HepG2 (cell line): ENCODE data around the gene TCAP. TPM values are rescaled to one million over a fixed set of nuclear protein-coding genes. Genes with fewer than 3 reads are reported as not detected.

ENCODE experiments used
- AGO1 ChIP-seq: fragments of 200-400 bp; formaldehyde crosslinking; IDR thresholded peaks from 2 replicates; pipeline ENCODE4 v1.6.1; 2017; ENCODE audit warnings: mild to moderate bottlenecking, low read depth, low read length, moderate library complexity; ENCODE audit not compliant: poor library complexity, severe bottlenecking
- EEA1 ChIP-seq: sonication (generic); formaldehyde crosslinking; IDR thresholded peaks from 2 replicates; pipeline ENCODE4 v1.5.1; 2020; ENCODE audit warnings: mild to moderate bottlenecking, missing genetic modification reagents, borderline replicate concordance
- FOSL1 ChIP-seq: sonication (generic); formaldehyde crosslinking; IDR thresholded peaks from 2 replicates; pipeline ENCODE4 v1.9.0; 2021; ENCODE audit warnings: missing genetic modification reagents, borderline replicate concordance
- HOXD1 ChIP-seq: sonication (generic); formaldehyde crosslinking; IDR thresholded peaks from 2 replicates; pipeline ENCODE4 v1.5.0; 2020; ENCODE audit warnings: missing genetic modification reagents
- NFRKB ChIP-seq: fragments of 450-650 bp; IDR thresholded peaks from 2 replicates; pipeline ENCODE4 v1.6.1; 2017
- ONECUT2 ChIP-seq: sonication (generic); formaldehyde crosslinking; IDR thresholded peaks from 2 replicates; pipeline ENCODE4 v1.4.0; 2020; ENCODE audit warnings: missing genetic modification reagents
- POGZ ChIP-seq: sonication (generic); formaldehyde crosslinking; IDR thresholded peaks from 2 replicates; pipeline ENCODE4 v1.4.0; 2020; ENCODE audit warnings: mild to moderate bottlenecking, missing genetic modification reagents
- SIN3A ChIP-seq: IDR thresholded peaks from 2 replicates; pipeline ENCODE4 v1.6.1; 2011; ENCODE audit warnings: low read depth, mild to moderate bottlenecking, control low read depth, low read length, borderline replicate concordance
- SNAI1 ChIP-seq: sonication (generic); formaldehyde crosslinking; IDR thresholded peaks from 2 replicates; pipeline ENCODE4 v1.5.0; 2020; ENCODE audit warnings: mild to moderate bottlenecking, missing genetic modification reagents, borderline replicate concordance
- SRSF4 ChIP-seq: fragments of 200-400 bp; formaldehyde crosslinking; IDR thresholded peaks from one replicate; pipeline ENCODE4 v1.6.1; 2018; ENCODE audit warnings: mild to moderate bottlenecking, low read depth, low read length, moderate library complexity; ENCODE audit not compliant: poor library complexity, severe bottlenecking
- TGIF2 ChIP-seq: IDR thresholded peaks from 2 replicates; pipeline ENCODE4 v1.6.1; 2016; ENCODE audit warnings: control low read depth, missing compliant biosample characterization
- ZNF225 ChIP-seq: sonication (generic); formaldehyde crosslinking; IDR thresholded peaks from 2 replicates; pipeline ENCODE4 v1.4.0; 2020; ENCODE audit warnings: mild to moderate bottlenecking, missing genetic modification reagents
- ZNF605 ChIP-seq: sonication (generic); formaldehyde crosslinking; IDR thresholded peaks from 2 replicates; pipeline ENCODE4 v1.8.0; 2022; ENCODE audit warnings: mild to moderate bottlenecking, missing genetic modification reagents
- polyA plus RNA-seq, 8 experiments: library from polyadenylated mRNA; depleted of rRNA in 3 of 8; stranded (reverse) in 7 of 8; unstranded in 1 of 8; fragments of >200 nt; fragmentation: Illumina TruSeq in 4 of 8; extraction: Trizol in 4 of 8; gene quantifications; 2 replicates each; pipeline versions ENCODE4 v1.2.1 to v1.2.3, GENCODE V29; 2011 to 2016; ENCODE audit warnings: low read depth in 4 of 8, missing spikeins in 1 of 8, mixed read lengths in 1 of 8; ENCODE audit not compliant: insufficient read depth in 1 of 8
- total RNA-seq, 5 experiments: library from RNA; depleted of rRNA; stranded (reverse); fragments of >200 nt; fragmentation: Illumina TruSeq; extraction: Trizol; gene quantifications; 2 replicates each; pipeline ENCODE4 v1.2.3, GENCODE V29; 2016; ENCODE audit warnings: low read depth in 1 of 5
- TF ChIP-seq, protein P1 (sequence below): sonication (generic); formaldehyde crosslinking; IDR thresholded peaks from 2 replicates; pipeline ENCODE4 v1.4.0; 2020; ENCODE audit warnings: missing genetic modification reagents
- TF ChIP-seq, protein P2 (sequence below): sonication (generic); formaldehyde crosslinking; IDR thresholded peaks from 2 replicates; pipeline ENCODE4 v1.5.1; 2020; ENCODE audit warnings: mild to moderate bottlenecking, missing genetic modification reagents, moderate library complexity
- TF ChIP-seq, protein P3 (sequence below): sonication (generic); formaldehyde crosslinking; IDR thresholded peaks from 2 replicates; pipeline ENCODE4 v1.4.0; 2020; ENCODE audit warnings: missing genetic modification reagents
- TF ChIP-seq, protein P4 (sequence below): sonication (generic); formaldehyde crosslinking; IDR thresholded peaks from 2 replicates; pipeline ENCODE4 v1.4.0; 2020; ENCODE audit warnings: missing genetic modification reagents
- TF ChIP-seq, protein P5 (sequence below): IDR thresholded peaks from 2 replicates; pipeline ENCODE4 v1.6.1; 2016; ENCODE audit warnings: missing biosample characterization, missing genetic modification reagents, low read depth

The TCAP gene
- total and polyA plus RNA-seq, 2 of the 13 experiments (the other 11 are each of a cell fraction or from before 2014, with no cell fraction given), result 0.24 to 0.65 TPM

DNA sequence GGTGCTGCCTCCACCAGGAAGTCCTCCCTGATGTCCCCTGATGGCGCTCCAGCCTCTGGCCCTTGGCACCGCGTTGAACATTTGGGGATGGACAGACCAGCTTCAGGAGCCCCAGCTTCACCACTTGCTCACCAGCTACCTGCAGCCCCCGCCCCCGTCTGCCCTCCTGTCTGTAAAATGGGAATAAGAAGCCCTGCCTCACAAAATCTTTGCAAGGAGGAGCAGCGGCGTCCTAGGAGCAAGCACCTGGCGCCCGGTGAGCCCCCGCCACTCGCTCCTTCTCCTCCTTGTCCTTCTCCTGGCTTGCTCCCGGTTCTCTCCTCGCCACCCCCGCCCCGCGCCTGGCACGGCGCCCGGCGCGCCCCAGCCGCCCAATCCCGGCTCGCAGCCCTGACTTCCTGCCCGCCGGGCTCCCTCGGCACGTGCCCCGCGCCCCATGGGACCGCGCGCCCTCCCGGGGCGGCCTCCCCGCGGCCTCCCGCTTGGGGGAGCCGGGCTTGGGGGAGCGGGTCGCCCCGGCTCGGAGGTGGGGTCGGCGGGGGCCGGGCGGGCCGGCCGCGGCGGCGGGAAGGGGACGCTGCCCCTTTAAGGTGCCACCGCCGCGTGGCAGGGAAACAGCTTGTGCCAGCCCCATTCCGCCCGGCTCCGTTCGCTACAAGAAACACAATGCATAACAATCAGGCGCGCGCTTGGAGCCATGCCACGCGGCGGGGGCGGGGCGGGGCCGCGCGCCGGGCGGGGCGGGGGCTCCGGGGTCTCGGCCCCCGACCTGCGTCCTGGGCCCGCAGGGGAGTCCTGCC lies 47.5 kb upstream of the TCAP start (continued):
- no peak for TF ChIP-seq SNAI1 (CRISPR knock-in tag)
- no peak for TF ChIP-seq SRSF4
- TF ChIP-seq, protein P1, sequence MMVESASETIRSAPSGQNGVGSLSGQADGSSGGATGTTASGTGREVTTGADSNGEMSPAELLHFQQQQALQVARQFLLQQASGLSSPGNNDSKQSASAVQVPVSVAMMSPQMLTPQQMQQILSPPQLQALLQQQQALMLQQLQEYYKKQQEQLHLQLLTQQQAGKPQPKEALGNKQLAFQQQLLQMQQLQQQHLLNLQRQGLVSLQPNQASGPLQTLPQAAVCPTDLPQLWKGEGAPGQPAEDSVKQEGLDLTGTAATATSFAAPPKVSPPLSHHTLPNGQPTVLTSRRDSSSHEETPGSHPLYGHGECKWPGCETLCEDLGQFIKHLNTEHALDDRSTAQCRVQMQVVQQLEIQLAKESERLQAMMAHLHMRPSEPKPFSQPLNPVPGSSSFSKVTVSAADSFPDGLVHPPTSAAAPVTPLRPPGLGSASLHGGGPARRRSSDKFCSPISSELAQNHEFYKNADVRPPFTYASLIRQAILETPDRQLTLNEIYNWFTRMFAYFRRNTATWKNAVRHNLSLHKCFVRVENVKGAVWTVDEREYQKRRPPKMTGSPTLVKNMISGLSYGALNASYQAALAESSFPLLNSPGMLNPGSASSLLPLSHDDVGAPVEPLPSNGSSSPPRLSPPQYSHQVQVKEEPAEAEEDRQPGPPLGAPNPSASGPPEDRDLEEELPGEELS (CRISPR knock-in tag), result no peak
- no peak for TF ChIP-seq ZNF605 (CRISPR knock-in tag)
- no peak for TF ChIP-seq NFRKB
- no peak for TF ChIP-seq AGO1
- TF ChIP-seq FOSL1 (CRISPR knock-in tag), result no peak
- TF ChIP-seq ONECUT2 (CRISPR knock-in tag), result no peak
- TF ChIP-seq, protein P2, sequence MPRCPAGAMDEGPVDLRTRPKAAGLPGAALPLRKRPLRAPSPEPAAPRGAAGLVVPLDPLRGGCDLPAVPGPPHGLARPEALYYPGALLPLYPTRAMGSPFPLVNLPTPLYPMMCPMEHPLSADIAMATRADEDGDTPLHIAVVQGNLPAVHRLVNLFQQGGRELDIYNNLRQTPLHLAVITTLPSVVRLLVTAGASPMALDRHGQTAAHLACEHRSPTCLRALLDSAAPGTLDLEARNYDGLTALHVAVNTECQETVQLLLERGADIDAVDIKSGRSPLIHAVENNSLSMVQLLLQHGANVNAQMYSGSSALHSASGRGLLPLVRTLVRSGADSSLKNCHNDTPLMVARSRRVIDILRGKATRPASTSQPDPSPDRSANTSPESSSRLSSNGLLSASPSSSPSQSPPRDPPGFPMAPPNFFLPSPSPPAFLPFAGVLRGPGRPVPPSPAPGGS (CRISPR knock-in tag), result no peak
- TF ChIP-seq, protein P3, sequence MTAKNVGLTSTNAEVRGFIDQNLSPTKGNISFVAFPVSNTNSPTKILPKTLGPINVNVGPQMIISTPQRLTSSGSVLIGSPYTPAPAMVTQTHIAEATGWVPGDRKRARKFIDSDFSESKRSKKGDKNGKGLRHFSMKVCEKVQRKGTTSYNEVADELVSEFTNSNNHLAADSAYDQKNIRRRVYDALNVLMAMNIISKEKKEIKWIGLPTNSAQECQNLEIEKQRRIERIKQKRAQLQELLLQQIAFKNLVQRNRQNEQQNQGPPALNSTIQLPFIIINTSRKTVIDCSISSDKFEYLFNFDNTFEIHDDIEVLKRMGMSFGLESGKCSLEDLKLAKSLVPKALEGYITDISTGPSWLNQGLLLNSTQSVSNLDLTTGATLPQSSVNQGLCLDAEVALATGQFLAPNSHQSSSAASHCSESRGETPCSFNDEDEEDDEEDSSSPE (CRISPR knock-in tag), result 0 out of 2 replicates have a peak, but pooled peaks have one; percentile 42
- TF ChIP-seq ZNF225 (CRISPR knock-in tag), result no peak
- TF ChIP-seq SIN3A, result no peak
- TF ChIP-seq, protein P4, sequence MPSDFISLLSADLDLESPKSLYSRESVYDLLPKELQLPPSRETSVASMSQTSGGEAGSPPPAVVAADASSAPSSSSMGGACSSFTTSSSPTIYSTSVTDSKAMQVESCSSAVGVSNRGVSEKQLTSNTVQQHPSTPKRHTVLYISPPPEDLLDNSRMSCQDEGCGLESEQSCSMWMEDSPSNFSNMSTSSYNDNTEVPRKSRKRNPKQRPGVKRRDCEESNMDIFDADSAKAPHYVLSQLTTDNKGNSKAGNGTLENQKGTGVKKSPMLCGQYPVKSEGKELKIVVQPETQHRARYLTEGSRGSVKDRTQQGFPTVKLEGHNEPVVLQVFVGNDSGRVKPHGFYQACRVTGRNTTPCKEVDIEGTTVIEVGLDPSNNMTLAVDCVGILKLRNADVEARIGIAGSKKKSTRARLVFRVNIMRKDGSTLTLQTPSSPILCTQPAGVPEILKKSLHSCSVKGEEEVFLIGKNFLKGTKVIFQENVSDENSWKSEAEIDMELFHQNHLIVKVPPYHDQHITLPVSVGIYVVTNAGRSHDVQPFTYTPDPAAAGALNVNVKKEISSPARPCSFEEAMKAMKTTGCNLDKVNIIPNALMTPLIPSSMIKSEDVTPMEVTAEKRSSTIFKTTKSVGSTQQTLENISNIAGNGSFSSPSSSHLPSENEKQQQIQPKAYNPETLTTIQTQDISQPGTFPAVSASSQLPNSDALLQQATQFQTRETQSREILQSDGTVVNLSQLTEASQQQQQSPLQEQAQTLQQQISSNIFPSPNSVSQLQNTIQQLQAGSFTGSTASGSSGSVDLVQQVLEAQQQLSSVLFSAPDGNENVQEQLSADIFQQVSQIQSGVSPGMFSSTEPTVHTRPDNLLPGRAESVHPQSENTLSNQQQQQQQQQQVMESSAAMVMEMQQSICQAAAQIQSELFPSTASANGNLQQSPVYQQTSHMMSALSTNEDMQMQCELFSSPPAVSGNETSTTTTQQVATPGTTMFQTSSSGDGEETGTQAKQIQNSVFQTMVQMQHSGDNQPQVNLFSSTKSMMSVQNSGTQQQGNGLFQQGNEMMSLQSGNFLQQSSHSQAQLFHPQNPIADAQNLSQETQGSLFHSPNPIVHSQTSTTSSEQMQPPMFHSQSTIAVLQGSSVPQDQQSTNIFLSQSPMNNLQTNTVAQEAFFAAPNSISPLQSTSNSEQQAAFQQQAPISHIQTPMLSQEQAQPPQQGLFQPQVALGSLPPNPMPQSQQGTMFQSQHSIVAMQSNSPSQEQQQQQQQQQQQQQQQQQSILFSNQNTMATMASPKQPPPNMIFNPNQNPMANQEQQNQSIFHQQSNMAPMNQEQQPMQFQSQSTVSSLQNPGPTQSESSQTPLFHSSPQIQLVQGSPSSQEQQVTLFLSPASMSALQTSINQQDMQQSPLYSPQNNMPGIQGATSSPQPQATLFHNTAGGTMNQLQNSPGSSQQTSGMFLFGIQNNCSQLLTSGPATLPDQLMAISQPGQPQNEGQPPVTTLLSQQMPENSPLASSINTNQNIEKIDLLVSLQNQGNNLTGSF, result 0 out of 2 replicates have a peak, but pooled peaks have one; percentile 29
- no peak for TF ChIP-seq EEA1 (CRISPR knock-in tag)
- TF ChIP-seq POGZ, result no peak; the same call in 1 of the 2 replicates
- no peak for TF ChIP-seq TGIF2 (CRISPR knock-in tag)
- TF ChIP-seq HOXD1 (CRISPR knock-in tag), result no peak
- TF ChIP-seq, protein P5, sequence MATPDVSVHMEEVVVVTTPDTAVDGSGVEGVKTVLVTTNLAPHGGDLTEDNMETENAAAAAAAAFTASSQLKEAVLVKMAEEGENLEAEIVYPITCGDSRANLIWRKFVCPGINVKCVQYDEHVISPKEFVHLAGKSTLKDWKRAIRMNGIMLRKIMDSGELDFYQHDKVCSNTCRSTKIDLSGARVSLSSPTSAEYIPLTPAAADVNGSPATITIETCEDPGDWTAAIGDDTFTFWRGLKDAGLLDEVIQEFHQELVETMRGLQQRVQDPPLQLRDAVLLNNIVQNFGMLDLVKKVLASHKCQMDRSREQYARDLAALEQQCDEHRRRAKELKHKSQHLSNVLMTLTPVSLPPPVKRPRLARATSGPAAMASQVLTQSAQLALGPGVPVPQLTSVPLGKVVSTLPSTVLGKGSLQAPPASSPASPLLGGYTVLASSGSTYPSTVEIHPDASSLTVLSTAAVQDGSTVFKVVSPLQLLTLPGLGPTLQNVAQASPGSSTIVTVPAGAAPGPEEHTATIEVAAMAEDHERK, result no peak
